ENCODE measurements around the gene ASPRV1. TPM values are rescaled to one million over a fixed set of nuclear protein-coding genes. Genes with fewer than 3 reads are reported as not detected.

The ASPRV1 gene
- polyA plus RNA-seq, 3 donors from 2014 or later = 0.09 to 1.8 (median 0.29) TPM

DNA sequence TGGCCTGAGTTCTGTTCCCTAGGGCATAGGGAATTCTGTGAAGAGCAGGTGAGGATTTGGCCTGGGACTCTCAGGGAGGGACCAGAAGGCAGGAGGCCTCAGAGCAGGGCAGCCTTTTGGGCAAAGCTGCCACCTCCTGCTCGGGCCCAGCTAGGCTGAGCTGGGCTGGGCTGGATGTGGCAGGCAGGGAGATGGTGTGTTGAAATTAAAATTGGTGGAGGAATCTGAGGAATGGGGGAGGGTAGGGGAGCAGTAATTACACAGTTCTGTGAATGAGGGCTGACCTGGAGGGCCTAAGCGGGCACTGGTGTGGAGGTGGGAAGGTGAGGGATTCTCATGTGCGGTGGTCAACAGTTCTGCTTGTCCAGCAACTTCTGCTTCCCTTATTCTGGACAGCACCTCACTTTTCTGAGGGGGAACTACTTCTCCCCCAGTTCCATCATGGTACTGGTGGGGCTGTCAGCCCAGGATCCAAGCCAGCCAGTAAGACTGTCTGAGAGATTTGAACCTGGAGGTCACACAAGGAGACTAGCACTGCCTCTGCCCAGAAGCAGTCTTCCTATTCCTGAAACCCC lies 22.0 kb upstream of the ASPRV1 start:
- Mint-ChIP-seq H3K4me1 (peaks cover 11 to 12% of the 10 kb centered on the region in 2 donors), H3K9me3 (no peaks in the 10 kb centered on the region), H3K4me3 (no peak overlapping the region), H3K27ac (peak overlapping the region in 3 of 6 donors; percentile 20 to 79 (median 49)), H3K36me3 (peaks cover 0 to 3% (median 0%) of the 10 kb centered on the region in 3 donors), H3K27me3 (ENCODE audit: low read depth in 3 of 3) (peaks cover 0 to 10% (median 0%) of the 10 kb centered on the region in 3 donors)
- DNase-seq = no peak

- Mint-ChIP-seq H3K4me3 (no peak overlapping the region), H3K27me3 (ENCODE audit: low read depth in 3 of 3) (no peaks in the 10 kb centered on the region), H3K36me3 (peaks cover 0 to 1% (median 0%) of the 10 kb centered on the region in 3 donors), H3K9me3 (no peaks in the 10 kb centered on the region), H3K27ac (no peak overlapping the region), H3K4me1 (peaks cover 11 to 17% of the 10 kb centered on the region in 2 donors)
- no peak for DNase-seq
These were observed 18.7 kb upstream of the ASPRV1 start for GRCh38 chr2:69979902-69980807.

GRCh38 chr2:69977906-69978482 lies 16.6 kb upstream of the ASPRV1 start:
- DNase-seq = no peak
- Mint-ChIP-seq H3K27ac (no peak overlapping the region), H3K36me3 (no peaks in the 10 kb centered on the region), H3K9me3 (no peaks in the 10 kb centered on the region), H3K4me3 (no peak overlapping the region), H3K4me1 (peaks cover 20 to 31% of the 10 kb centered on the region in 2 donors), H3K27me3 (ENCODE audit: low read depth in 3 of 3) (no peaks in the 10 kb centered on the region)

DNA sequence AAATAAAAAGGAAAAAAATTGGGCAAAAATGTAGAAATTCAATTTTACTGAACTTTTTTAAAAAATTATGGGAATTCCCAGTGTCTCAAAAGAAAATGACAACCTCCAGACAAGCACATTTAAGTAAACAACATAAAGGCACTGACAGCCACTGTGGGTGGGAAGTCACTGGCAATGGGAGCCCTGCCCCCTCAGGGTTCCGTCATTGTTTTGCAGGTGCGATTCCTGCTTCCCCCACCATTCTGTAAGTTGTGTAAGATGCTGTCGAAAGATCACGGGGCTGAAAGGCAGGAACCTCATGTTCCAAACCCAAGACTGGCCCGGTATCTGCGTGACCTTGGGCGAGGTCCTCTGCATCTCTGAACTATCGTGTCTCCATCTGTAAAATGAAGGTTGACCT lies 15.8 kb upstream of the ASPRV1 start:
- no peak overlapping the region for H3K27ac Mint-ChIP-seq
- H3K9me3 Mint-ChIP-seq = no peaks in the 10 kb centered on the region
- peaks cover 20 to 35% of the 10 kb centered on the region in 2 donors for H3K4me1 Mint-ChIP-seq
- H3K36me3 Mint-ChIP-seq = peaks cover 0 to 3% (median 0%) of the 10 kb centered on the region in 3 donors
- DNase-seq = no peak
- no peak overlapping the region for H3K4me3 Mint-ChIP-seq
- H3K27me3 Mint-ChIP-seq (ENCODE audit: low read depth in 3 of 3) = no peaks in the 10 kb centered on the region

DNA sequence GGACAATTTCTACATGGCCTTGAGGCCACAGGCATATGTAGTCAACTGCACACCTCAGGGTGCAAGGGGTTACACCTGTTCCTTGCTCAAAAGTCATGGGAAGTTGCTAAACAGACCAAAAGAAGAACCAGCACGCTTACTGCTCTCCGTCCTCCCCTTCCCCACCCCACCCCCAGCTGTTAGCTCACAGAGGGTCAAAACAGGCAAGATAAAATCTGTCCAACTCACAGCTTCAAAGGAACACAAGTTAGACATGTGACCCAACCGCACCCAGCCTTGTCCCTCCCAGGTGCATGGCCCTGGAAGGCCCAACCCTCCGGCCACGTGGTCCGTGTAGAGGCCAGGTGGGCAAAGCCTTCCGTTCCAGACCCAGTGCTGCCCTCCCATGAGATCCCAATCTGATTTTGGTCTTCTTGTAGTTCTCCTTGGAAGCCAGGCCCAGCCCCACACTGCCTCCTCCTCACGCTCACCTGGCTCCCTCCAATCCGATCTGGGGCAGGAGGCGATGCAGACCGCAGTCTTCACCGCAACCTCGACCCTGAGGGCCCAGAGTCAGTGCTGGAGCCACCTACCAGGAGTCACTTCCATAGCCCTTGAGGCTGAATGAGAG lies 14.5 kb upstream of the ASPRV1 start:
- H3K9me3 Mint-ChIP-seq = no peaks in the 10 kb centered on the region
- H3K4me1 Mint-ChIP-seq = peaks cover 20 to 35% of the 10 kb centered on the region in 2 donors
- peaks cover 0 to 3% (median 0%) of the 10 kb centered on the region in 3 donors for H3K36me3 Mint-ChIP-seq
- H3K4me3 Mint-ChIP-seq = no peak overlapping the region
- peak overlapping the region in 2 of 6 donors; percentile 66 to 68 for H3K27ac Mint-ChIP-seq
- no peaks in the 10 kb centered on the region for H3K27me3 Mint-ChIP-seq (ENCODE audit: low read depth in 3 of 3)
- DNase-seq = no peak

DNA sequence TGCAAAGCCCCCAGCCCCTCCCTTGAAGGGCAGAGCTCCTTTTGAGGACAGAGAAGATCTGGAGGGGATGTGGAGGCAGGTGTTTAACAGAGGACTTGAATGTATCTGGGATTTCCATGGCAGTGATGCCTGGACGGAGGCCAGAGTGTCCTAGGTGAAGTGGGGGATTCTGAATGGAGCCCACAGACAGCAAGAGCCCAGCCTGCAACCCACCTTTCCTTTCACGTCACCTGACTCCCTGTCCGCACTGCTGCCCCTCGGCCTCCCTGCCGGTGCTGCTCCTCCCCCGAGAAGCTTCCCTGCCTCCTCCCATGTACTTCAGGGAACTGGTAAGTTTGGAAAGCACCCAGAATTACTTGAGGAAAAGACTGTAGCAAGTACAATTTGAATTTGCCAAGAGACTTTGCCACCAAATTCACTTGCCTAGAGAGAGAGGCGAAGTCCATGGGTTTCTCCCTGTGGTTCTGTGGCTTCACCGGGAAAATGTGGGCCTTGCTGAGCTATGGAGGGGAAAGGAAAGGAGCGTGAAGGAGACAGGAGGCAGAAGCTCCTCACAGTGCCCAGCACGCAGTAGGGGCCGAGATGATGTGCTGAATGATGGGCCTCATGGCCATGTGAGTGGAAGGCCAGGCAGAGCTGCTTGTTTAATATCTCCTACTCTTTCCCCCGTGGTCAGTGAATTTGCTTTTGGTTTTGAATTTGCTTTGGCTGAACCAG lies 13.9 kb upstream of the ASPRV1 start:
- H3K9me3 Mint-ChIP-seq = no peaks in the 10 kb centered on the region
- peak overlapping the region in 3 of 6 donors; percentile 66 to 72 (median 68) for H3K27ac Mint-ChIP-seq
- peak in 1 of 3 donors; percentile 6 for DNase-seq
- peak overlapping the region in 1 of 5 donors; percentile 24 for H3K4me3 Mint-ChIP-seq
- H3K36me3 Mint-ChIP-seq = peaks cover 0 to 3% (median 0%) of the 10 kb centered on the region in 3 donors
- H3K4me1 Mint-ChIP-seq = peaks cover 20 to 35% of the 10 kb centered on the region in 2 donors
- H3K27me3 Mint-ChIP-seq (ENCODE audit: low read depth in 3 of 3) = no peaks in the 10 kb centered on the region

GRCh38 chr2:69973335-69973735 lies 11.9 kb upstream of the ASPRV1 start:
- H3K36me3 Mint-ChIP-seq = peaks cover 0 to 3% (median 0%) of the 10 kb centered on the region in 3 donors
- H3K27me3 Mint-ChIP-seq (ENCODE audit: low read depth in 3 of 3) = peaks cover 0 to 4% (median 1%) of the 10 kb centered on the region in 3 donors
- H3K4me3 Mint-ChIP-seq = no peak overlapping the region
- DNase-seq = no peak
- peaks cover 20 to 35% of the 10 kb centered on the region in 2 donors for H3K4me1 Mint-ChIP-seq
- H3K9me3 Mint-ChIP-seq = no peaks in the 10 kb centered on the region
- peak overlapping the region in 3 of 6 donors; percentile 12 to 66 (median 53) for H3K27ac Mint-ChIP-seq

GRCh38 chr2:69972822-69973221 lies 11.4 kb upstream of the ASPRV1 start:
- Mint-ChIP-seq H3K4me3 (no peak overlapping the region), H3K36me3 (peaks cover 0 to 3% (median 0%) of the 10 kb centered on the region in 3 donors), H3K9me3 (no peaks in the 10 kb centered on the region), H3K4me1 (peaks cover 20 to 35% of the 10 kb centered on the region in 2 donors), H3K27ac (peak overlapping the region in 3 of 6 donors; percentile 53 to 67 (median 59)), H3K27me3 (ENCODE audit: low read depth in 3 of 3) (peaks cover 0 to 4% (median 1%) of the 10 kb centered on the region in 3 donors)
- no peak for DNase-seq

DNA sequence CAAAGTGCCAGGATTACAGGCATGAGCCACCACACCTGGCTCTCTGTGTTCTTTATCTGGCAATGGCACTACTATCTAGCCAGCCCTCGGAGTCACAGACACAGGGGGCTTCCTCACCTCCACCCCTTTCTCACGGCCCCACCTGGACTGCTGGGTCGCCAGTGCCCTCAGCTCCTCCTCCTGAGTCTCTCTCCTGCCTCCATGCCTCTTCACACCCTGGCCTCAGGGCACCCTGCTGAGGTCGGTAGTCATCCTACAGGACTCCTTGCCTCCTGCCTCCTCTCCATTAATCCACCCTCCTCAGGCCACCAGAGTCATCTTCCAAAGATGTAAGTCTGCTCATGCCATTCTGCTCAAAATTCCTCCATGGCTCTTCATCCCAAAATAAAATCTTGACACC lies 8.6 kb upstream of the ASPRV1 start:
- no peak overlapping the region for H3K4me3 Mint-ChIP-seq
- peak overlapping the region in 1 of 6 donors; percentile 70 for H3K27ac Mint-ChIP-seq
- H3K27me3 Mint-ChIP-seq (ENCODE audit: low read depth in 3 of 3) = peaks cover 0 to 7% (median 1%) of the 10 kb centered on the region in 3 donors
- no peak for DNase-seq
- peaks cover 0 to 3% (median 0%) of the 10 kb centered on the region in 3 donors for H3K36me3 Mint-ChIP-seq
- peaks cover 10 to 18% of the 10 kb centered on the region in 2 donors for H3K4me1 Mint-ChIP-seq
- no peaks in the 10 kb centered on the region for H3K9me3 Mint-ChIP-seq

GRCh38 chr2:69969126-69969983 lies 7.9 kb upstream of the ASPRV1 start:
- Mint-ChIP-seq H3K4me3 (no peak overlapping the region), H3K27me3 (ENCODE audit: low read depth in 3 of 3) (peaks cover 0 to 8% (median 1%) of the 10 kb centered on the region in 3 donors), H3K4me1 (peaks cover 5 to 12% of the 10 kb centered on the region in 2 donors), H3K36me3 (peaks cover 0 to 3% (median 0%) of the 10 kb centered on the region in 3 donors), H3K9me3 (no peaks in the 10 kb centered on the region), H3K27ac (peak overlapping the region in 2 of 6 donors; percentile 22 to 68)
- no peak for DNase-seq

DNA sequence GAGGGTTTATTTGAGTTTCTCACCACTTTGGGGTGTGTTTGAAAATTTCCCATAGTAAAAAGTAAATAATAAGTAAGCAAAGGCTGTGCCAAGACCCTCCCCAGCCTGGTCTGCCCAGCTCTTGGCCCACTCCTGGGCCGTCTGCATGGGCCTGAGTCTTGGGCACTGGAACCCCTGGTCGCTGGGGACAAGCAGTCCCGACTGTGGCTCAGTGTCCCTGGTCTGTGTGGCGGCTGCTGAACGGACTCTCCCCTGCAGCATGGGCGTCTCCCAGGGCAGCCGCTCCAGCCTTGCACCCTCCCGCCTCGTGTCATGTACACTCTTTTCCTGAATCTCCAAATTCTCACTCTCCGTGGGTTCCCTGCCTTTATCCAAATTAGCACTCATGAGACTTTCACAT lies 7.2 kb upstream of the ASPRV1 start:
- H3K27ac Mint-ChIP-seq = peak overlapping the region in 1 of 6 donors; percentile 68
- H3K27me3 Mint-ChIP-seq (ENCODE audit: low read depth in 3 of 3) = peaks cover 0 to 8% (median 1%) of the 10 kb centered on the region in 3 donors
- no peak for DNase-seq
- H3K36me3 Mint-ChIP-seq = peaks cover 0 to 3% (median 0%) of the 10 kb centered on the region in 3 donors
- peaks cover 5 to 10% of the 10 kb centered on the region in 2 donors for H3K4me1 Mint-ChIP-seq
- no peaks in the 10 kb centered on the region for H3K9me3 Mint-ChIP-seq
- no peak overlapping the region for H3K4me3 Mint-ChIP-seq

- no peaks in the 10 kb centered on the region for H3K9me3 Mint-ChIP-seq
- DNase-seq = no peak
- no peak overlapping the region for H3K4me3 Mint-ChIP-seq
- H3K27me3 Mint-ChIP-seq (ENCODE audit: low read depth in 3 of 3) = peaks cover 1 to 8% (median 1%) of the 10 kb centered on the region in 3 donors
- H3K4me1 Mint-ChIP-seq = no peaks in the 10 kb centered on the region
- H3K27ac Mint-ChIP-seq = peak overlapping the region in 2 of 6 donors; percentile 12 to 51
- no peaks in the 10 kb centered on the region for H3K36me3 Mint-ChIP-seq
These were observed 5.1 kb upstream of the ASPRV1 start for GRCh38 chr2:69966496-69966895.

Measured in immature natural killer cell (primary cell).